ENCODE data around the gene NID2. TPM values are rescaled to one million over a fixed set of nuclear protein-coding genes. Genes with fewer than 3 reads are reported as not detected.

The NID2 gene
- total and polyA plus RNA-seq, 2 donors (not counting 1 experiment from before 2014, with no cell fraction given), result not detected

DNA sequence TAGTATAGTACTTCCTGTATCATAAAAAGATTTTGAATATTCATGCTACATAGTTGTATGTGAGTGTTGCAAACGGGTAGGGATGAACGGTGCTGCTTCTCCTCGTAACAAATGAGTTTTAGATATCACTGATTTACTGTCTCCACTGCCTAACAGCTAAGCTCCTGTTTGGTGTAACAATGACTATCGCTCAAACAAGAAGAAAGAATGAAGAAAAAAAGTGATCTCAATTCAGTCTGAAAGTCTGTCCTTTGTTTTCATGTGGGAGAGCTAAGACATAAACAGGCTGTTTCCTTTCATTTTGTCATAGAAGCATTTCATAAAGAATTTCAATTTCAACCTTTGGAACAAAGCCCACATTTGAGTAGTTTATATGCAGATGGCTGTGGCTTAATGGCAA is 105.6 kb downstream of the NID2 start:
- peaks cover 8 to 25% of the 10 kb centered on the region in 2 experiments for H3K36me3 ChIP-seq (replicated peaks in 1 of 2; ENCODE audit: control extremely low read depth in 1 of 2, control insufficient read depth in 1 of 2, extremely low read depth in 1 of 2, insufficient read depth in 2 of 2, low read length in 1 of 2)
- ChIA-PET CTCF (interaction anchor here (0.8 to 1.8 kb wide), 2 partner anchors 16 to 135 kb away, joined by 3 to 10 read pairs; no protein-coding TSS in a partner anchor), POLR2A (no interaction called here)
- H4K20me1 ChIP-seq (ENCODE audit: control insufficient read depth, insufficient read depth, low read length, poor library complexity, severe bottlenecking), result no peaks in the 10 kb centered on the region
- peaks cover 0 to 11% (median 2%) of the 10 kb centered on the region in 3 donors for H3K9me3 ChIP-seq (ENCODE audit: control extremely low read depth in 1 of 3, control insufficient read depth in 2 of 3, insufficient read depth in 1 of 3, low read length in 2 of 3)
- ATAC-seq (ENCODE audit: low read depth) (no peak), DNase-seq (no peak)
- H3K4me3 ChIP-seq (ENCODE audit: control extremely low read depth in 1 of 5, extremely low read depth in 1 of 5, insufficient read depth in 1 of 5, low read depth in 2 of 5, low read length in 4 of 5), result no peak overlapping the region
- Mint-ChIP-seq H3K4me1 (peaks cover 14% of the 10 kb centered on the region), H3K9me3 (ENCODE audit: insufficient read depth) (peaks cover 15% of the 10 kb centered on the region), H3K4me3 (no peak overlapping the region), H3K27ac (no peak overlapping the region), H3K27me3 (no peaks in the 10 kb centered on the region)
- no CpG with 5 or more reads among the region's 4 CpGs for WGBS (ENCODE audit: insufficient coverage)
- H3K27ac ChIP-seq (ENCODE audit: low read length in 2 of 2), result no peak overlapping the region
- no peaks in the 10 kb centered on the region for H3K79me2 ChIP-seq (ENCODE audit: control insufficient read depth, insufficient read depth, low read length)
- H3K4me1 ChIP-seq (ENCODE audit: control insufficient read depth in 2 of 2, insufficient read depth in 2 of 2, low read length in 2 of 2), result no peaks in the 10 kb centered on the region
- TF ChIP-seq CTCF (IDR thresholded peaks at IDR 0.05) (no peak), EZH2 (IDR thresholded peaks at IDR 0.05; ENCODE audit: borderline replicate concordance, insufficient read depth, low read depth, low read length, poor library complexity, severe bottlenecking) (no peak)
- no peaks in the 10 kb centered on the region for H3K27me3 ChIP-seq (replicated peaks in 1 of 4; ENCODE audit: control extremely low read depth in 1 of 4, control insufficient read depth in 3 of 4, insufficient read depth in 4 of 4, low read length in 3 of 4)
- intact Hi-C loops (cut with micrococcal nuclease), result no loop called here
- no peak overlapping the region for H3K9ac ChIP-seq (ENCODE audit: low read length)
- H3K4me2 ChIP-seq (replicated peaks; ENCODE audit: low read depth, low read length, poor library complexity, severe bottlenecking), result no peak overlapping the region
- H2AFZ ChIP-seq (ENCODE audit: insufficient read depth, low read depth, low read length, poor library complexity, severe bottlenecking), result no peak overlapping the region

- Histone ChIP-seq H3K27ac (ENCODE audit: low read length in 2 of 2) (no peak overlapping the region), H2AFZ (ENCODE audit: insufficient read depth, low read depth, low read length, poor library complexity, severe bottlenecking) (no peak overlapping the region), H3K4me3 (ENCODE audit: control extremely low read depth in 1 of 5, extremely low read depth in 1 of 5, insufficient read depth in 1 of 5, low read depth in 2 of 5, low read length in 4 of 5) (no peak overlapping the region), H3K9ac (ENCODE audit: low read length) (no peak overlapping the region), H3K36me3 (replicated peaks in 1 of 2; ENCODE audit: control extremely low read depth in 1 of 2, control insufficient read depth in 1 of 2, extremely low read depth in 1 of 2, insufficient read depth in 2 of 2, low read length in 1 of 2) (peaks cover 7 to 31% of the 10 kb centered on the region in 2 experiments), H3K4me2 (replicated peaks; ENCODE audit: low read depth, low read length, poor library complexity, severe bottlenecking) (no peak overlapping the region), H3K79me2 (ENCODE audit: control insufficient read depth, insufficient read depth, low read length) (peaks cover 4% of the 10 kb centered on the region), H4K20me1 (ENCODE audit: control insufficient read depth, insufficient read depth, low read length, poor library complexity, severe bottlenecking) (no peaks in the 10 kb centered on the region), H3K27me3 (replicated peaks in 1 of 4; ENCODE audit: control extremely low read depth in 1 of 4, control insufficient read depth in 3 of 4, insufficient read depth in 4 of 4, low read length in 3 of 4) (no peaks in the 10 kb centered on the region), H3K4me1 (ENCODE audit: control insufficient read depth in 2 of 2, insufficient read depth in 2 of 2, low read length in 2 of 2) (no peaks in the 10 kb centered on the region), H3K9me3 (ENCODE audit: control extremely low read depth in 1 of 3, control insufficient read depth in 2 of 3, insufficient read depth in 1 of 3, low read length in 2 of 3) (peaks cover 0 to 14% (median 3%) of the 10 kb centered on the region in 3 donors)
- Mint-ChIP-seq H3K9me3 (ENCODE audit: insufficient read depth) (peaks cover 18% of the 10 kb centered on the region), H3K27ac (no peak overlapping the region), H3K27me3 (no peaks in the 10 kb centered on the region), H3K4me3 (no peak overlapping the region), H3K4me1 (peaks cover 14% of the 10 kb centered on the region)
- ATAC-seq (ENCODE audit: low read depth) (no peak), DNase-seq (no peak)
- ChIA-PET POLR2A (no interaction called here), CTCF (interaction anchor here (0.8 to 1.8 kb wide), 2 partner anchors 17 to 135 kb away, joined by 3 to 10 read pairs; no protein-coding TSS in a partner anchor)
- TF ChIP-seq CTCF (IDR thresholded peaks at IDR 0.05) (no peak), EZH2 (IDR thresholded peaks at IDR 0.05; ENCODE audit: borderline replicate concordance, insufficient read depth, low read depth, low read length, poor library complexity, severe bottlenecking) (no peak)
- 60% methylated on average over 1 of the region's 3 CpGs for WGBS (ENCODE audit: insufficient coverage)
- intact Hi-C loops (cut with micrococcal nuclease), result no loop called here
Observed at GRCh38 chr14:51962711-51963110, 106.1 kb downstream of the NID2 start.

Data from B cell (primary cell).